Stomach (tissue), 9 donors: ENCODE results near the gene MARK1. TPM values are rescaled to one million over a fixed set of nuclear protein-coding genes. Genes with fewer than 3 reads are reported as not detected.

ENCODE experiments used
- DNase-seq, 2 donors: peaks; one replicate each; pipeline versions ENCODE4 v3.0.0 to v3.0.0-alpha.2; 2013 to 2019
- H3K27ac ChIP-seq, 5 donors: fragments of 200-600 bp in 4 of 5; sonication (generic) in 4 of 5; one replicate each; pipeline ENCODE4 v1.5.1; 2013 to 2019; ENCODE audit warnings: mild to moderate bottlenecking in 1 of 5, moderate library complexity in 1 of 5
- H3K27me3 ChIP-seq, 3 donors: fragments of 200-600 bp; sonication (generic); one replicate each; pipeline ENCODE4 v1.5.1; 2017 to 2019; ENCODE audit warnings: mixed run types in 1 of 3
- H3K36me3 ChIP-seq, 4 donors: fragments of 200-600 bp; sonication (generic); 1 replicate in 3 of 4; 2 replicates in 1 of 4; pipeline ENCODE4 v1.5.1; 2016 to 2019
- H3K4me1 ChIP-seq, 4 donors: fragments of 200-600 bp; sonication (generic); one replicate each; pipeline ENCODE4 v1.5.1; 2016 to 2019
- H3K4me3 ChIP-seq, 4 donors: fragments of 200-600 bp; sonication (generic) in 3 of 4; one replicate each; pipeline ENCODE4 v1.5.1; 2016 to 2019; ENCODE audit warnings: mild to moderate bottlenecking in 1 of 4
- H3K9me3 ChIP-seq, 4 donors: fragments of 200-600 bp; sonication (generic); one replicate each; pipeline ENCODE4 v1.5.1; 2016 to 2019
- CTCF ChIP-seq, 7 experiments: fragments of 450-650 bp in 4 of 7; fragments of 200-600 bp in 3 of 7; sonication (generic) in 3 of 7; IDR thresholded peaks; one replicate each; pipeline ENCODE4 v1.5.1; 2016 to 2019; ENCODE audit warnings: antibody characterized with exemption in 7 of 7, control low read depth in 2 of 7, mild to moderate bottlenecking in 1 of 7
- EP300 ChIP-seq: sonication (generic); formaldehyde crosslinking; IDR thresholded peaks from one replicate; pipeline ENCODE4 v1.6.1; 2017; ENCODE audit warnings: antibody characterized with exemption
- POLR2A ChIP-seq, 4 donors: fragments of 450-650 bp; IDR thresholded peaks; one replicate each; pipeline ENCODE4 v1.6.1; 2016; ENCODE audit warnings: antibody characterized with exemption in 4 of 4, control low read depth in 2 of 4, mild to moderate bottlenecking in 1 of 4, moderate library complexity in 1 of 4
- POLR2AphosphoS5 ChIP-seq, 3 donors: sonication (generic); formaldehyde crosslinking; IDR thresholded peaks; one replicate each; pipeline ENCODE4 v1.6.1; 2016; ENCODE audit warnings: antibody characterized with exemption in 3 of 3
- WGBS, 5 donors: extraction: QIAGEN DNeasy Blood & Tissue Kit in 3 of 5; methylation state at CpG; one replicate each; pipeline versions ENCODE4 v1.1.5 to v1.1.7; 2013 to 2018; 5-methylcytosine and 5-hydroxymethylcytosine counted together
- intact Hi-C: fragments of 100-400 bp; cut with DNase I; formaldehyde crosslinking; loops from one replicate; pipeline ENCODE4 v1.15.1; 2023; ENCODE audit warnings: low total_unique reads
- polyA plus RNA-seq, 3 donors: library from polyadenylated mRNA; stranded (reverse); fragments of 200-250 nt; gene quantifications; one replicate each; pipeline ENCODE4 v1.2.3, GENCODE V29; 2013
- total RNA-seq, 5 donors: library from RNA; depleted of rRNA; stranded (reverse); fragments of >200 nt; gene quantifications; one replicate each; pipeline versions ENCODE4 v1.1.0 to v1.2.3, GENCODE V29; 2014 to 2016
- donor health status: healthy with polysubstance abuse.
- donor health status: Bipolar disorder and iron deficiency.
- donor health status: healthy.

MARK1 gene
- total and polyA plus RNA-seq, 8 donors, result 1.7 to 12.7 (median 3.2) TPM; not detected in 1

- H3K27ac ChIP-seq, result no peak overlapping the region
- no peaks in the 10 kb centered on the region for H3K4me1 ChIP-seq
- intact Hi-C loops, result no loop called here
- TF ChIP-seq POLR2A (IDR thresholded peaks at IDR 0.05) (no peak), EP300 (no peak), CTCF (IDR thresholded peaks at IDR 0.05) (no peak), POLR2AphosphoS5 (IDR thresholded peaks at IDR 0.05) (no peak)
- no peaks in the 10 kb centered on the region for H3K9me3 ChIP-seq
- no peak for DNase-seq
- H3K4me3 ChIP-seq, result no peak overlapping the region
- H3K36me3 ChIP-seq, result peaks cover 0 to 9% (median 0%) of the 10 kb centered on the region in 4 donors
- H3K27me3 ChIP-seq, result no peaks in the 10 kb centered on the region
Measured at GRCh38 chr1:220616836-220617235, 88.9 kb downstream of the MARK1 start.

GRCh38 chr1:220628431-220628830 is 100.5 kb downstream of the MARK1 start:
- H3K4me3 ChIP-seq, result no peak overlapping the region
- no peaks in the 10 kb centered on the region for H3K27me3 ChIP-seq
- H3K36me3 ChIP-seq, result peaks cover 0 to 7% (median 1%) of the 10 kb centered on the region in 4 donors
- no peak overlapping the region for H3K27ac ChIP-seq
- DNase-seq, result no peak
- no peaks in the 10 kb centered on the region for H3K9me3 ChIP-seq
- intact Hi-C loops, result no loop called here
- TF ChIP-seq POLR2AphosphoS5 (IDR thresholded peaks at IDR 0.05) (no peak), EP300 (no peak), CTCF (IDR thresholded peaks at IDR 0.05) (no peak), POLR2A (IDR thresholded peaks at IDR 0.05) (no peak)
- H3K4me1 ChIP-seq, result no peaks in the 10 kb centered on the region
- WGBS, 5 donors, result 88 to 96% (median 95%) methylated on average over 5 of the region's 5 CpGs

GRCh38 chr1:220631238-220631815 is 103.4 kb downstream of the MARK1 start:
- Histone ChIP-seq H3K9me3 (no peaks in the 10 kb centered on the region), H3K36me3 (peaks cover 0 to 4% (median 2%) of the 10 kb centered on the region in 4 donors), H3K27ac (no peak overlapping the region), H3K4me3 (no peak overlapping the region), H3K27me3 (no peaks in the 10 kb centered on the region), H3K4me1 (no peaks in the 10 kb centered on the region)
- 67 to 79% (median 70%) methylated on average over 4 of the region's 4 CpGs for WGBS, 5 donors
- intact Hi-C loops, result no loop called here
- TF ChIP-seq POLR2AphosphoS5 (IDR thresholded peaks at IDR 0.05), result no peak
- TF ChIP-seq POLR2A (IDR thresholded peaks at IDR 0.05), result no peak
- no peak for TF ChIP-seq CTCF (IDR thresholded peaks at IDR 0.05)
- TF ChIP-seq EP300, result no peak
- DNase-seq, result no peak

- DNase-seq, result no peak
- Histone ChIP-seq H3K9me3 (no peaks in the 10 kb centered on the region), H3K27me3 (no peaks in the 10 kb centered on the region), H3K36me3 (peaks cover 0 to 6% (median 2%) of the 10 kb centered on the region in 4 donors), H3K27ac (no peak overlapping the region), H3K4me3 (no peak overlapping the region), H3K4me1 (no peaks in the 10 kb centered on the region)
- 67 to 90% (median 76%) methylated on average over 1 of the region's 1 CpG for WGBS, 5 donors
- intact Hi-C loops, result no loop called here
- no peak for TF ChIP-seq CTCF (IDR thresholded peaks at IDR 0.05)
- no peak for TF ChIP-seq EP300
- TF ChIP-seq POLR2A (IDR thresholded peaks at IDR 0.05), result no peak
- no peak for TF ChIP-seq POLR2AphosphoS5 (IDR thresholded peaks at IDR 0.05)
Measured at GRCh38 chr1:220637759-220638158, 109.8 kb downstream of the MARK1 start.
